SIG-M5 treated with dmso at 0.1 percent for 504 hours (cell line): Measurements from ENCODE around the gene FBF1.
"Not testable (repeated sequence)": the region's sequence is repeated elsewhere in the genome, so short reads cannot be mapped to it uniquely, and the experiment has no call there.

ENCODE experiments used
- DNase-seq: peaks from one replicate; lab custom pipeline; 2025; ENCODE audit not compliant: unreplicated experiment; lab: John Stamatoyannopoulos, UW

FBF1 gene, protein sequence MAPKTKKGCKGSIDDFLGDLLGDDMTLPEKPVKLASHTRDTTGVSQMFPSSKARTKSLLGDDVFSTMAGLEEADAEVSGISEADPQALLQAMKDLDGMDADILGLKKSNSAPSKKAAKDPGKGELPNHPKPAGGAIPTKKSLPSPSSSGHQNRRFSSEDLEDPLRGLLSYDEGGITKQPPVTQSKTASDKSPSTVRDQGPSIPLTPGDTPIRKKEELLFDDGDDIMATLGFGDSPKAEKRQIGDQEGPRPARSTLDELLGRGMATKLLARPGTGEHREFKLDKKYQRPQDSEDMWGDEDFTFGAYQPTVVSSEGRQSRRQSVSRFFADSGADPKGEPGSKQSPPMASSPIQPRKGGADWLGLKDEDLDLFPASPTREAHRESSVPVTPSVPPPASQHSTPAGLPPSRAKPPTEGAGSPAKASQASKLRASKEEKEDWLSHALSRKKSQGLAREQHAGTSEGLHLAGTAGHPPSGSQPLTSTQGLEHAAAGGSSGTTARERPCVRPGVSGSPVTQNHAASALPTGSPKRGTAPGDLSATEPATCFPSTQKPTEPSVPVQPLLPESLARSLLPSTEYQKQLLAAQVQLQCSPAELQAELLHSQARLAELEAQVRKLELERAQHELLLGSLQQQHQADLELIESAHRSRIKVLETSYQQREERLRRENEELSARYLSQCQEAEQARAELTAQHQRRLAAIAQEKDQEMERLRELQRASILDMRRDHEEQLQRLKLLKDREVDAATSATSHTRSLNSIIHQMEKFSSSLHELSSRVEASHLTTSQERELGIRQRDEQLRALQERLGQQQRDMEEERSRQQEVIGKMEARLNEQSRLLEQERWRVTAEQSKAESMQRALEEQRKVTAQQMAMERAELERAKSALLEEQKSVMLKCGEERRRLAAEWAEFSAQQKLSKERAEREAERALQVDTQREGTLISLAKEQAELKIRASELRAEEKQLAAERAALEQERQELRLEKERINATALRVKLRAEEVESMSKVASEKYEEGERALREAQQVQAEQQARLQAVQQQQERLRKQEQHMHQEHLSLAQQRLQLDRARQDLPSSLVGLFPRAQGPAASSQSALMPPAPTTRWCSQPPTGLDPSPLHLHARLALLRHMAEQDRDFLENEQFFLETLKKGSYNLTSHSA

DNA sequence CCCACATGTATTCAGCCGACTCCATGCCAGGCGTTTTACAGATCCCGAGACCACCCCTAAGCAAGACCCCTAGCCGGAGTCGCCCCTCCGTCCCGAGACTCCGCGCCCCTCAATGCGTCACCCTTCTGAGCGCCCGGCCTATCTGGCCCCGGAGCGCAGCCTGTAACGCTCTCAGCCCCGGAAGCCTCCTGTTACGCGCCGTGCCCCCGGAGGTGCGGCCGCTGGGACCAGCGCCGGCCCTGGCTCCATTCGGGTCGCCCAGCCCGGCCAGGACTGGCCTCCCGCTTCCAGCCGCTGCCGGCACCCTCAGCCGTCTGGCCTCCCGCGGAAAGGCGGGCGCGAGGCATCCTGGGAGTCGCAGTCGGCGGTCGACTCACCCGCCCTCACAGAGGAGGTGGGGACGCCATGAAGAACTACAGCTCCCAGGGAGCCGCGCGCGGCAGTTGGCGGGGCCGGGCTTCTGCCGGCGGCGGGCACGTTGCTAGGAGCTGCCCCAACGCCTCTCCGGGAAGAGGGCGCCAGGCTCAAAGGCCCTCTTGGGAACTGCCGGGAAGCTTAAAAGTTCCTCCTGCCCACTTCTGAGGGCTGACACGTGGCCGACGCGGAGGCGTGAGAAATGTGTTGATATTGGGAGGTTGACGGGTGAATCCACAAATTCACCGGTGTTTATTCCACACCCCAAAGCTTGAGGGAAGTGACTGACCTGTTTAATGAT is at the start of gene FBF1:
Gene FBF1, minus strand, starts transcription at position 316 of the 715 bp plus-strand sequence. CDS start 2,893 bp downstream, outside the sequence.
- peak; percentile 93 for DNase-seq

DNA sequence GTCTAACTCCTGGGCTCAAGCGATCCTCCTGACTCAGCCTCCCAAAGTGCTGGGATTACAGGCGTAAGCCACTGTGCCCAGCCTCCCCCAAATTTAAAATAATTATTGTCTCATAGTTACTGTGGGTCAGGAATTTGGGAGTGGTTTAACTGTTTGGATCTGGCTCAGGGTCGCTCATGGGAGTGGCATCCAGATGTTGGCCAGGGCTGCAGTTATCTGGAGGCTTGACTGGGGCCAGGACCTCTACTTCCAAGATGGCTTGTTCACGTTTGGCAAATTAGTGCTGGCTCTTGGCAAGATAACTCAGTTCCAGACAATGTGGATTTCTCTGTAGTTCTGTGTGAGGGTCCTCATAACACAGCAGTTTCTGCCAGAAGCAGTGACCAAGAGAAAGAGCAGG is 46.2 kb upstream of the FBF1 start:
- DNase-seq: no peak

DNA sequence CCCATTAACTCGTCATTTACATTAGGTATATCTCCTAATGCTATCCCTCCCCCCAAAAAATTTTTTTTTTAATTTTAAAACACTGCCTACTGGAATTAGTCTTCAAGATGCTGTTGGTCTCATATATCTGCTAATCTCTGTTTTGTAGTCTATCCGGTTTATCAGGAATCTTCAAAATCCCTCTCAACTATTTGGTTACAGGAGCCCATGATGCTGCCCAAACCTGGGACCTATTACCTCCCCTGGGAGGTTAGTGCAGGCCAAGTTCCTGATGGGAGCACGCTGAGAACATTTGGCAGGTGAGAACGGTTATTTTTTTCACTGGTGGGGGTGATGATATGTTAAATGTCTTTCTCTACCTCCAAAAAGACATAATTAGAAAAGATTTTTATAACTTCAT is 45.1 kb upstream of the FBF1 start:
- DNase-seq: no peak

DNA sequence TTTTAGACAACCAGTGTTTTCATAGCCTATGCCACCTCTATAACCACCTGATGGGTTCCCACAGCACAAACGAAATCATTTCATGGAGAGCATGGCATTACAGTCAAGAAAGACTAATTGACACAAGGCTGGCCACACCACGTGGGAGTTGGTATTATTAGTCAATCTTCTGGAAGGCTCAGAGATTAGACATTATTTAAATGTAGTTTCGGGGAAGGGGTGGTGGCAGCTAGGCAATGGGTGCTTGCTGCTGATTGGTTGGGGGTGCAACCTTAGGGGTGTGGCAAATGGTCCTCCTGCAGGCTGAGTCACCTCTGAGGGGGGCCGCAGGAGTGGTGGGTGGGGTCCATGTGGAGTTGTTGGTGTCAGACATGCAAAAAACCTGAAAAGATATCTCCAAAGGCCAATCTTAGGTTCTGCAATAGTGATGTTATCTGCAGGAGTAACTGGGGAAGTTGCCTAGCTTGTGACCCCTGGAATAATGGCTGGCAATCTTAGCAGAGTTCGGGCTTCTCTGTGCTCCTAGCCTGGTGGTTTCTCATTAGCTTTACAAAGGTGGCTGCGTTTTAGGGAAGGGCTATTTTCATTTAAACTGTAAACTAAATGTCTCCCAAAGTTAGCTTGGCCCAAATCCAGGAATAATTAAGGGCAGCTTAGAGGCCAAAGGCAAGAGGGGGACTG is 42.8 kb upstream of the FBF1 start:
- DNase-seq: peak; percentile 66

DNA sequence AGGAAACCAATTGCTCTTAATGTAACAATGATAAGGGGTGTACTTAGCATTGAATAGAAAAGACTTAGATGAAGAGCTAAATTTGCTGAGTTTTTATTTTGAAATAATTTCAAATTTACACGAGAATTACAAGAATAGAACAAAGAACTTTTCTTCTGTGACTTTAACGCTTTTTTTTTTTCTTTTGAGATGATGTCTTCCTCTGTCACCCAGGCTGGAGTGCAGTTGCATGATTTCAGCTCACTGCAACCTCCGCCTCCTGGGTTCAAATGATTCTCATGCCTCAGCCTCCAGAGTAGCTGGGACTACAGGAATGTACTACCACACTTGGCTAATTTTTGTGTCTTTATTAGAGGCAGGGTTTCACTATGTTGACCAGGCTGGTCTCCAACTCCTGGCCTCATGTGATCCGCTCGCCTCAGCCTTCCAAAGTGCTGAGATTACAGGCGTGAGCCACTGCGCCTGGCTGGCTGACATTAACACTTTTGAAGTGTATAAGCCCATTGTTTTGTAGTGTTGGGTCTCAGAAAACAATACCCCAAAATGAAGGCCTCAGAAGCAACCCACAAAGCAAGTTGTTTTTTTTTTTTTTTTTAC is 40.3 kb upstream of the FBF1 start:
- no peak for DNase-seq

DNA sequence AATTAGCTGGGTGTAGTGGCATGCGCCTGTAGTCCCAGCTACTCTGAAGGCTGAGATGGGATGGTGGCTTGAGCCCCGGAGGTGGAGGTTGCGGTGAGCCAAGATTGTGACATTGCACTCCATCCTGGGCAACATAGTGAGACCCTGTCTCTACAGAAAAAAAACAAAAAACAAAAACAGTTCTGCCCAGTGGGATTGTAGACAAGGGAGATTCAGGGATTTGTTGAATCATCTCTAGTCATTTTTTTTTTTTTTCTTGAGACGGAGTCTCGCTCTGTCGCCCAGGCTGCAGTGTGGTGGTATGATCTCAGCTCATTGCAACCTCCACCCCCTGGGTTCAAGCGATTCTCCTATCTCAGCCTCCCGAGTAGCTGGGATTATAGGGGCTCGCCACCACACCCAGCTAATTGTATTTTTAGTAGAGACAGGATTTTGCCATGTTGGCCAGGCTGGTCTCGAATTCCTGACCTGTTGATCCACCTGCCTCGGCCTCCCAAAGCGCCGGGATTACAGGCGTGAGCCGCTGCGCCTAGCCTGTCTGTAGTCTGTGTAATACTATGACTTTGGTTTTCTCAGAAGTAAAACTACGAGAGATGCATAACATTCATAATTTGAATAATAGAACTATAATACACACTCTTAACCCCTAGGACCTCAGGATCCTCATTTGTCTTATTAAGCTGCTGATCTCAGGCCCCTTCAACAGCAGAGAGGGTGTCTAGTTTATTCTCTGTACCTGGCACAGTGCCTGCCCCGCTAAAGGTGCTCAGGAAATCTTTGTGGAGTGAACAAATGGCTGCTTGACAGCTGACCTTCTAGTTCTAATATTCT is 39.6 kb upstream of the FBF1 start:
- DNase-seq: no peak

DNA sequence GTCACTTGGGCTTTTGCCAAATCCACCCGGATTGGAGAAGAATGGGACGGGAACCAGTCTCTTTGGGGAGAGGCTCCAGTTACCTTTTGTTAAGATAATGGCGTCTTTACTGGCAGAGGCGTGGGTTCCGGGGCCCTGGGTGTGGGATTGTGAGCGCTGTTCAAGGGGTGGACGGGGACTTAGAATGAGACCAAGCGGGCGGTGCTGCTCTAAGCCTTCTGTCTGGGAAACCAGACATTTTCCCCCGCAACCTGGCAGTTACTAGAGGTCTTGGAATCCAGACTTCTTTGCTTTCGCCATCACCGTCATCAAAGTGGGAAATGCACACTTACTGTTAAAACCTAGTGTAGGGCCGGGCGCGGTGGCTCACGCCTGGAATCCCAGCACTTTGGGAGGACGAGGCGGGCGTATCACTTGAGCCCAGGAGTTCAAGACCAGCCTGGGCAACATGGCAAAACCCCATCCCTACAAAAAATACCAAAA is 38.9 kb upstream of the FBF1 start:
- DNase-seq: no peak

DNA sequence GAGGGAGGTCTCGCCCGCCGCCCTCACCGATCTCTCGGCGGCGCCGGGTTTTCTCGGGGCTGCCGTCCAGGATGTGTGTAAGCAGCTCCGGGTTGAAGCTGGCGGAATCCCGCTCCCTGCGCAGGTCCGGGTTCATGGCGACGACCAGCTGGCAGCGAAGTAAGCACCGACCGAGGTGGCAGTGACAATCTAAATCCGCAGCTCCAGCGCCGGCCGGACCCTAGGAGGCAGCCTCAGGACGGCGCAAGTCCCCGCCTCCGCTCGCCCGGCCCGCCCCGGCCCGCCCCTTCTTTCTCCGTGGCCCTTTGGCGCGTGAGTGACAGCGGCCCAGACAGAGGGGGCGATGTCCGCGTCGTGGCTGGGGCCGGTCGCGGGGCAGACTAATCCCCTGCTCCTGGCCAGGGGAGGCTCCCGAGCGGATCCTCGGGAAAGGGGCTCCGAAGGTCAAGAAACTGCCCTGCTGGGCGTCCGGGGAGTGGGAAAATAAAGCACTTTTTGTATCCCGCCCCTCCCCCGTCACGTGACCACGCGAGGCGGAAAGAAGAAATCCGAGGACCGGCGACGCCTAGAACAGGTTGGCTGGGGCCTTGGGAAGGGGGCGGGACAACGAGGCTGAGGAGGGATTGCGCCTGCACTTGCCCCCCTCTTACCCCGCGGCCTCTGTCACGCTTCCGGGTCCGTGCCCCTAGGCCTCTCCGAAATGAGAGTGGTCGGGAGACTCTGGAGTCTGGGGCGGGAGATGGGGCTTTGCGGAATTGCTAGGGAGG is 38.3 kb upstream of the FBF1 start, which contains the start of the genes ACOX1 and TEN1:
Gene ACOX1, minus strand, starts transcription at position 229 of the 767 bp plus-strand sequence. Its CDS starts 93 bp downstream, at position 136.
Gene TEN1, plus strand, starts transcription at position 303 of the 767 bp plus-strand sequence. CDS start 6,953 bp downstream, outside the sequence.
- peak; percentile 98 for DNase-seq

DNA sequence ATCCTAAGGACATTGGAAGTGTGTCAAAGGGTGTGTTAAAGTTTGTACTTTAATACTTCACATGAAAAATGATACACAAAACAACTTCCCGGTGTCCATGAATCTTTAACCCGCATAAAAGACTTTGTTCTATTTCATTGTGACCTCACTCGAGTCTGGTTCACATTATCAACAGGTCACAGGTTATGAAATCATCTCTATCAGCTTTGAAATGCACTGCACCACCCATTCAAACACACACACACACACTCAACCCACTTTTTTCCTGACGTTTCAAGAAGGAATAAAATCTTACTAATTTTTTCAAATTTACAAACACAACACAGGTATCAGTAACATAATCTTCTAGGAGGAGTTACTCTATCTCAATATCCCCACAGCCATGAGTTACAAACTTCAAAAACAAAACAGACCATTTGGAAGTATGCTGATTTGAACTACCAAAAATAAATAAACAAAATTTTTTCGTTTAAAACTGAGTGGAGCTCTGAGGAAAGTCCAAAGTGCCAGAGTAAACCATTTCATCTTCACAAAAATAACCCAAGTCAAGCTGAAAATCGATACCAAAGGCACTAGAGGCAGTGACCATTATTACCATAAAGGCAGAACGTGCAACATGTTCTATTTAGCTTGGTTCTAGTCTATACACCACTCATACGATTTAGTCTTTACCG is 35.5 kb upstream of the FBF1 start:
- DNase-seq: no peak

DNA sequence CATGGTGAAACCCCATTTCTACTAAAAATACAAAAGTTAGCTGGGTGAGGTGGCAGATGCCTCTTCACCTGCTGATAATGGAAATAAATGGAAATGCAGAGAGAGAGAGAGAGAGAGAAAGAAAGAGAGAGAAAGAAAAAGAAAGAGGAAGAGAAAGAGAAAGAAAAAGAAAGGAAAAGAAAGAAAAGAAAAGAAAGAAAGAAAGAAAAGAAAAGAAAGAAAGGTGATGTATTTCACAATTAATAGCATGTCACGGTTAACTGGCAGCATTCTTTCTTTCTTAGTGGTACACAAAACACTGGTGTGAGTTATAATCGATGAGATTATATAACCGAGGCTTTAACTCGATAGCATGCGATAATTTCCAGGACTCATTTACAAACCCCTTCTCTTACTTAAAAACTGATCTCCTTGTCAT is 34.9 kb upstream of the FBF1 start:
- no peak for DNase-seq

DNA sequence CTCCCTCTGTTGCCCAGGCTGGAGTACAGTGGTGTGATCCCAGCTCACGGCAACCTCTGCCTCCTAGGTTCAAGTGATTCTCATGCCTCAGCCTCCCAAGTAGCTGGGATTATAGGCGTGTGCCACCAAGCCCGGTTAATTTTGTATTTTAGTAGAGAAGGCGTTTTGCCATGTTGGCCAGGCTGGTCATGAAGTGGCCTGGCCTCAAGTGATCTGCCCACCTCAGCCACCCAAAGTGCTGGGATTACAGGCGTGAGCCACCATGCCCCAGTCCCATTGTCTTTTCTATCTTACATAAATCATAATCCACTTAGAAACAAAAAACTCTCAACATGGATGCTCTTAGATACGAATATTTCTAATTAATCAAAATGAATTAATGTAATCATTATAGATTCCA is 34.3 kb upstream of the FBF1 start:
- DNase-seq: not testable (repeated sequence)

DNA sequence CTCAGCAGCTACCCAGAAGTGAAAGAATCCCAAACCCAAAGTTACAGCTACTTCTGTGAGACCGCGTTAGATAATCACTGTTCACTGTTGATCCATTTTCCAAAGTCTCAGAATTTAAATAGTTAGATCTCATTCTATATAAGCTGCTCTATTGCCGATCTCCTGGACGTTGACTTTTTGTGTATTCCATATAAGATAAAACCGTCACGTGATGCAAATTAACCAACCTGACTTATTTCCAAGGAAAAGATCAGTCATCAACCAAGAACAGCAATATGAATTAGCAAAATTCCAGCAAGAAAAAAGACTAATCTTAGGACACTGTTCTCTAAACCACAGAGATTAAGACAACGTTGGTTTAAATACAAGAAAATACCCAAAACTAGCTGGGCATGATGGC is 29.8 kb upstream of the FBF1 start:
- DNase-seq: no peak

DNA sequence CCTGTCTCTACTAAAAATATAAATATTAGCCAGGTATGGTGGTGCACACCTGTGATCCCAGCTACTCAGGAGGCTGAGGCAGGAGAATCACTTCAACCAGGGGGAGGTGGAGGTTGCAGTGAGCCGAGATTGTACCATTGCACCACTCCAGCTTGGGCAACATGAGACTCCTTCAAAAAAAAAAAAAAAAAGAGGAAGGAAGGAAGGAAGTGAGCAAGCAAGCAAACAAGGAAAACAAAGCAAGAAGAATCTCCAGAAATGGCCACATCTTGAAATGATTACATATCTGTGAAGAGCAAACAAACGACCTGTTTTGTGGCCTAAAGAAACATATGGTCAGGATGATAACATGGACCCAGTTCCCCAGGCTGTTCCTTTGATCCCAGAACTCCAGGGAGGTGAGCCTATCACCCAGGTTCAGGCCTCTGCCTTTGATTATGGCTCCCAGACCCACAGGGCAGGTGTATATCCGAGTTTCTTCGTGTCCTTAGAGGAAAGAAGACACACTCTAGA is 29.2 kb upstream of the FBF1 start:
- peak; percentile 54 for DNase-seq

DNA sequence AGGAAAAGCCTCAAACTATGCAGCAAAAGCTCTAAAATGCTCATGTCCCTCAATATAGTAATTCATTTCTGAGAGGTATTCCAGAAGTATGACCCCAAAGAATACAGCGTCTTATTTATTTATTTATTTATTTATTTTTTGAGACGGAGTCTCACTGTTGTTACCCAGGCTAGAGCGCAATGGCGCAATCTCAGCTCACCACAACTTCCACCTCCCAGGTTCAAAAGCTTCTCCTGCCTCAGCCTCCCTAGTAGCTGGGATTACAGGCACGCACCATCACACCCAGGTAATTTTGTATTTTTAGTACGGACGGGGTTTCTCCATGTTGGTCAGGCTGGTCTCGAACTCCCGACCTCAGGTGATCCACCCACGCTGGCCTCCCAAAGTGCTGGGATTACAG is 28.2 kb upstream of the FBF1 start:
- not testable (repeated sequence) for DNase-seq

DNA sequence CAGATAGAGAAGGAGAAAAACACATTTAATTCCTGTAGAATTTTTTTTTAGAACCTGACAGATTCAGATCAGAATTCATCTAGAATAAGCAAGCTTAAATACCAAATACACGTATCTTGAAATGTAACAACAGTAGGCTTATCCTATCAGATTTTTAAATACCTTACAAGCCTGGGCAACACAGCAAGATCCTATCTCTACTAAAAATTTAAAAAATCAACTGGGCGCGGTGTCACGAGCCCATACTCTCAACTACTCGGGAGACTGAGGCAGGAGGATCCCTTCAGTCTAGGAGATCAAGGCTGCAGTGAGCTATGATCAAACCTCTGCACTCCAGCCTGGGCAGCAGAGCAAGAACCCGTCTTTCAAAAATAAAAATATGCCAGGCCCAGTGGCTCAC is 24.6 kb upstream of the FBF1 start:
- DNase-seq: no peak

DNA sequence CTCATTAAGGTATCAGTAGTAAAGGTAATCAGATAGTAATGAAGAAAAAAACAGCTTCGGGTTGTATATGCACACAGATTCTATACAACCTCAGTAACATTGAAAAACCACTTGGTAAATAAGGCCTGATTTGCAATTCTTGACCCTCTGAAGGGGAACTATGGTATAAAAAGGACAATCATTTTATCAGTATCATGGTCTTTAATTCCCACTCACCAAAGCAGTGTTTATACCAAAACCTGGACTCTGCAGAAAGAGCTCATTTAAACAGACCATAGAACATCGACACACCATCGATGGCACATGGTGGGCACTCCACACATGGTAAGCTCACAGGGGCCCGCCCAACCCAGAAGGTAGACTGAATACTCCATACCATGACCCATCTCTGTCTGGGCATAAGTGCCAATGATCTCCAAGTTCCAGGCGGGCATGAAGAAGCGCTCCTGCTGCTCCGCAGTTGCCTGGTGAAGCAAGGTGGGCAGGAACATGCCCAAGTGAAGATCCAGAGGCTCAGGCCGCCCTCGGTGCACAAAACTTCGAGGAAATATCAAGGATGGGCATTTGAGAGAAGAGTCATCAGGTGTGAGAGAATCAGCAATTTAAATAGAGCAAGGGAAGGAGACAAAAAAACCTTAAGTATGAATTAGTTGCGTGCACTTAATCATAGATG is 19.1 kb upstream of the FBF1 start:
- DNase-seq: no peak
